Ovary (tissue), 9 donors: ENCODE measurements around the gene SKP1. TPM values are rescaled to one million over a fixed set of nuclear protein-coding genes. Genes with fewer than 3 reads are reported as not detected.

Source experiments
- DNase-seq, 5 donors: peaks; one replicate each; pipeline ENCODE4 v3.0.0-alpha.2; 2019 to 2020
- H3K27ac ChIP-seq, 2 donors: fragments of 200-600 bp; one replicate each; pipeline versions ENCODE4 v1.5.1 to v1.8.0; 2019 to 2022
- H3K27me3 ChIP-seq: fragments of 200-600 bp; one replicate; pipeline ENCODE4 v1.8.0; 2022
- H3K36me3 ChIP-seq: fragments of 200-600 bp; sonication (generic); one replicate; pipeline ENCODE4 v1.5.1; 2019
- H3K4me1 ChIP-seq: one replicate; pipeline ENCODE4 v1.8.1; 2013; ENCODE audit warnings: mild to moderate bottlenecking, moderate library complexity; ENCODE audit not compliant: insufficient read depth
- H3K4me3 ChIP-seq: fragments of 200-600 bp; sonication (generic); one replicate; pipeline ENCODE4 v1.5.1; 2017
- H3K9me3 ChIP-seq, 2 donors: fragments of 200-600 bp in 1 of 2; sonication (generic) in 1 of 2; one replicate each; pipeline versions ENCODE4 v1.5.1 to v1.8.1; 2013 to 2019; ENCODE audit warnings: mild to moderate bottlenecking in 1 of 2, moderate library complexity in 1 of 2
- CTCF ChIP-seq, 3 donors: fragments of 450-650 bp in 2 of 3; fragments of 200-600 bp in 1 of 3; IDR thresholded peaks; one replicate each; pipeline versions ENCODE4 v1.5.1 to v1.8.0; 2016 to 2022; ENCODE audit warnings: antibody characterized with exemption in 3 of 3, mild to moderate bottlenecking in 1 of 3
- EP300 ChIP-seq: sonication (generic); formaldehyde crosslinking; IDR thresholded peaks from one replicate; pipeline ENCODE4 v1.6.1; 2017; ENCODE audit warnings: antibody characterized with exemption
- POLR2A ChIP-seq: fragments of 450-650 bp; IDR thresholded peaks from one replicate; pipeline ENCODE4 v1.6.1; 2017; ENCODE audit warnings: antibody characterized with exemption, mild to moderate bottlenecking, moderate library complexity
- WGBS, 3 donors: extraction: QIAGEN DNeasy Blood & Tissue Kit in 1 of 3; methylation state at CpG; one replicate each; pipeline versions ENCODE4 v1.1.5 to v1.1.7; 2013 to 2017; 5-methylcytosine and 5-hydroxymethylcytosine counted together
- intact Hi-C, 4 donors: fragments of 100-400 bp; cut with DNase I; formaldehyde crosslinking; loops; one replicate each; pipeline versions ENCODE4 v1.11.0 to v1.15.1; 2022 to 2023
- polyA plus RNA-seq, 2 donors: library from polyadenylated mRNA; stranded (reverse); fragments of 200-250 nt in 1 of 2; fragments of 350-450 nt in 1 of 2; fragmentation: Illumina TruSeq in 1 of 2; extraction: RNeasy Lipid Tissue Mini Kit (QIAGEN cat#74804) in 1 of 2; gene quantifications; one replicate each; pipeline ENCODE4 v1.2.3, GENCODE V29; 2013 to 2014
- total RNA-seq, 7 donors: library from RNA; depleted of rRNA in 2 of 7; stranded (reverse); fragments of >200 nt in 2 of 7; fragmentation: NEBNext Ultra II Directional in 3 of 7; extraction: Animal tissue kit (Norgen Biotek cat#: 25700) in 3 of 7; gene quantifications; one replicate each; pipeline versions ENCODE4 v1.1.0 to v1.2.4, GENCODE V29; 2016 to 2023
- donor health status: DM: no; HTN: no; CAD: no; lungs with moderate emphysema.
- donor health status: DM: no; HTN: no; CAD: no.
- donor health status: Bipolar disorder and iron deficiency.
- donor health status: DM: yes; HTN: yes; CAD: no.
- donor health status: DM: no; HTN: no; CAD: no.
- donor health status: DM: yes; HTN: yes; CAD: no.

Gene SKP1
- total and polyA plus RNA-seq, 9 donors, result 263 to 1,077 (median 388) TPM

- intact Hi-C loops, result no loop called here
- peaks cover 1% of the 10 kb centered on the region for H3K4me1 ChIP-seq
- no peaks in the 10 kb centered on the region for H3K36me3 ChIP-seq
- H3K27me3 ChIP-seq, result no peaks in the 10 kb centered on the region
- WGBS, 3 donors, result 74 to 85% (median 77%) methylated on average over 4 of the region's 4 CpGs
- no peak overlapping the region for H3K27ac ChIP-seq
- no peak overlapping the region for H3K4me3 ChIP-seq
- H3K9me3 ChIP-seq, result no peaks in the 10 kb centered on the region
- DNase-seq, result peak in 2 of 5 donors; percentile 14 to 18
- TF ChIP-seq EP300, result no peak
- TF ChIP-seq CTCF (IDR thresholded peaks at IDR 0.05), result no peak
- no peak for TF ChIP-seq POLR2A
These were observed 37.3 kb downstream of the SKP1 start for GRCh38 chr5:134139377-134139851.

GRCh38 chr5:134138416-134139376 is 38.1 kb downstream of the SKP1 start:
- Histone ChIP-seq H3K36me3 (no peaks in the 10 kb centered on the region), H3K27me3 (no peaks in the 10 kb centered on the region), H3K4me1 (peaks cover 1% of the 10 kb centered on the region), H3K9me3 (no peaks in the 10 kb centered on the region), H3K27ac (no peak overlapping the region), H3K4me3 (no peak overlapping the region)
- intact Hi-C loops, result no loop called here
- WGBS, 3 donors, result 88 to 90% (median 89%) methylated on average over 3 of the region's 3 CpGs
- peak in 2 of 5 donors; percentile 10 to 28 for DNase-seq
- TF ChIP-seq CTCF (IDR thresholded peaks at IDR 0.05), result no peak
- TF ChIP-seq POLR2A, result no peak
- no peak for TF ChIP-seq EP300

- intact Hi-C loops, result no loop called here
- Histone ChIP-seq H3K36me3 (no peaks in the 10 kb centered on the region), H3K4me3 (no peak overlapping the region), H3K27ac (no peak overlapping the region), H3K4me1 (peaks cover 1% of the 10 kb centered on the region), H3K27me3 (no peaks in the 10 kb centered on the region), H3K9me3 (no peaks in the 10 kb centered on the region)
- 79 to 83% (median 82%) methylated on average over 7 of the region's 7 CpGs for WGBS, 3 donors
- peak in 2 of 5 donors; percentile 11 to 12 for DNase-seq
- TF ChIP-seq POLR2A (no peak), CTCF (IDR thresholded peaks at IDR 0.05) (no peak), EP300 (no peak)
These were observed 40.0 kb downstream of the SKP1 start for GRCh38 chr5:134136771-134137170.

- TF ChIP-seq EP300, result no peak
- no peak for TF ChIP-seq CTCF (IDR thresholded peaks at IDR 0.05)
- TF ChIP-seq POLR2A, result no peak
These were observed 40.5 kb downstream of the SKP1 start for GRCh38 chr5:134136221-134136631.

More at GRCh38 chr5:134136221-134136631, 40.5 kb downstream of the SKP1 start:
- Histone ChIP-seq H3K9me3 (no peaks in the 10 kb centered on the region), H3K27ac (no peak overlapping the region), H3K4me3 (no peak overlapping the region), H3K36me3 (no peaks in the 10 kb centered on the region), H3K4me1 (peaks cover 1% of the 10 kb centered on the region), H3K27me3 (no peaks in the 10 kb centered on the region)
- WGBS, 3 donors, result 50 to 57% (median 51%) methylated on average over 2 of the region's 2 CpGs
- intact Hi-C loops, result no loop called here
- DNase-seq, result no peak
